PC-3 (cell line): Measurements from ENCODE around the gene MICALL1. TPM values are rescaled to one million over a fixed set of nuclear protein-coding genes. Genes with fewer than 3 reads are reported as not detected.

Experiments
- ATAC-seq: fragments of 200-7000 bp; cut with Tn5 transposase; 2 replicates; pipeline ENCODE4 v1.9.1; 2020; ENCODE audit warnings: mild to moderate bottlenecking, moderate library complexity
- BruUV-seq: library from RNA; stranded (reverse); fragments of 400-500 nt; replicated peaks from 2 replicates; lab custom pipeline; 2021; lab: Mats Ljungman, UMichigan
- CTCF ChIA-PET: fragments of 300-600 bp; sonication (Branson Sonifier 250); formaldehyde crosslinking; loops from one replicate; lab custom pipeline; 2022; ENCODE audit warnings: antibody characterized with exemption; lab: Charles Lee
- POLR2A ChIA-PET: fragments of 300-600 bp; sonication (Branson Sonifier 250); formaldehyde crosslinking; loops from one replicate; lab custom pipeline; 2022; ENCODE audit warnings: antibody characterized with exemption; ENCODE audit not compliant: unreplicated experiment; lab: Charles Lee
- DNase-seq: peaks from one replicate; pipeline ENCODE4 v3.0.0-alpha.2; 2015
- H2AFZ ChIP-seq: fragments of 300-600 bp; sonication (generic); 2 replicates; pipeline ENCODE4 v1.6.0; 2016; ENCODE audit warnings: antibody characterized with exemption, low read length
- H3F3A ChIP-seq: fragments of 300-600 bp; sonication (generic); one replicate; pipeline ENCODE4 v1.6.0; 2017; ENCODE audit warnings: antibody characterized with exemption, low read length, control low read depth, mild to moderate bottlenecking; ENCODE audit not compliant: unreplicated experiment
- H3K27ac ChIP-seq: fragments of 300-600 bp; sonication (generic); 2 replicates; pipeline ENCODE4 v1.5.1; 2016; ENCODE audit warnings: mild to moderate bottlenecking, low read length
- H3K27me3 ChIP-seq: fragments of 300-600 bp; sonication (generic); 2 replicates; pipeline ENCODE4 v1.6.1; 2016; ENCODE audit warnings: low read length, mixed read lengths
- H3K36me3 ChIP-seq: fragments of 300-600 bp; sonication (generic); 2 replicates; pipeline ENCODE4 v1.6.1; 2016; ENCODE audit warnings: low read depth, mixed run types, low read length, mixed read lengths
- H3K4me1 ChIP-seq: fragments of 300-600 bp; sonication (generic); 2 replicates; pipeline ENCODE4 v1.5.1; 2016; ENCODE audit warnings: low read length; ENCODE audit not compliant: insufficient read depth
- H3K4me2 ChIP-seq: fragments of 300-600 bp; sonication (generic); 2 replicates; pipeline ENCODE4 v1.6.0; 2016; ENCODE audit warnings: low read length
- H3K4me3 ChIP-seq: fragments of 300-600 bp; sonication (generic); 2 replicates; pipeline ENCODE4 v1.5.1; 2016; ENCODE audit warnings: mild to moderate bottlenecking, low read length, mixed read lengths
- H3K79me2 ChIP-seq: fragments of 300-600 bp; sonication (generic); 2 replicates; pipeline ENCODE4 v1.6.1; 2017; ENCODE audit warnings: low read length, mixed read lengths
- H3K9ac ChIP-seq: fragments of 300-600 bp; sonication (generic); 2 replicates; pipeline ENCODE4 v1.6.0; 2016; ENCODE audit warnings: mild to moderate bottlenecking, low read length
- H3K9me2 ChIP-seq: fragments of 300-600 bp; sonication (generic); replicated peaks from 2 replicates; pipeline ENCODE4 v1.6.1; 2016; ENCODE audit warnings: mixed run types, low read length, mixed read lengths
- H3K9me3 ChIP-seq: fragments of 300-600 bp; sonication (generic); 2 replicates; pipeline ENCODE4 v1.6.1; 2016; ENCODE audit warnings: low read length, mixed read lengths
- H4K20me1 ChIP-seq: fragments of 300-600 bp; sonication (generic); 2 replicates; pipeline ENCODE4 v1.6.1; 2016; ENCODE audit warnings: low read length, mixed read lengths
- EZH2 ChIP-seq: fragments of 300-600 bp; sonication (generic); IDR thresholded peaks from one replicate; pipeline ENCODE4 v1.6.1; 2017; ENCODE audit warnings: antibody characterized with exemption, mild to moderate bottlenecking, low read length; ENCODE audit not compliant: unreplicated experiment
- EZH2phosphoT487 ChIP-seq: fragments of 300-600 bp; sonication (generic); IDR thresholded peaks from 2 replicates; pipeline ENCODE4 v1.6.1; 2018; ENCODE audit warnings: mild to moderate bottlenecking, antibody characterized with exemption, low read length, borderline replicate concordance
- intact Hi-C: fragments of 100-400 bp; cut with micrococcal nuclease; formaldehyde crosslinking; loops from 2 replicates; pipeline ENCODE4 v1.9.0; 2023
- total RNA-seq: library from RNA; depleted of rRNA; stranded (reverse); fragments of >200 nt; gene quantifications from 2 replicates; pipeline ENCODE4 v1.2.3, GENCODE V29; 2014
- TF ChIP-seq, protein P1 (sequence below): fragments of 300-600 bp; sonication (generic); conservative IDR thresholded peaks from 2 replicates; pipeline ENCODE4 v1.5.1; 2017; ENCODE audit warnings: antibody characterized with exemption, low read depth, mild to moderate bottlenecking, low read length

MICALL1 gene
- total RNA-seq, 1 experiment from 2014 or later = 20.1 TPM

DNA sequence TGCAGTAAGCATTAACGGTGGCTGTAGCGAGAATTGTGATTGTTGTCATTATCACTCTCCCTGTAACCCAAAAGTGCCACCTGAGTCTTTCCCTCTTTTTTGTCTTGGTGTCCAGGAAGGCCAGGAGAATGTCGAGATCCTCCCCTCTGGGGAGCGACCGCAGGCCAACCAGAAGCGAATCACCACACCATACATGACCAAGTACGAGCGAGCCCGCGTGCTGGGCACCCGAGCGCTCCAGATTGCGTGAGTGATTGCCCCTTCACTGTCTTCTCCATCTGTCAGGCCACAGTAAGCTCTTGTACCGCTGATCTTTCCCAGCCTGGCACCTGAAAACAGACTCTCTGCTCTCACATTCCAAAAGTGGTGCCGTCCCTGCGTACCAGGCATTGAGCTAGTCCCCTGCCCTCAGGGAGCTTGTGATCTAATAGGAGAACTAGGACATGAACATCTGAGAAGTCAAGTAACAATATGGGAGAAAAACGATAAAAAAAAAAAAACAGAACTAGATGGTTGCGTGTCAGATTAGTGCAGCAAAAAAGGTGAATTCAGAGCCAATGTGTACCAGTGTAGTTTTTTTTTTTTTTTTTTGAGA is 53.2 kb downstream of the MICALL1 start:
- no peak for TF ChIP-seq EZH2phosphoT487
- no peak for TF ChIP-seq EZH2
- TF ChIP-seq, protein P1, sequence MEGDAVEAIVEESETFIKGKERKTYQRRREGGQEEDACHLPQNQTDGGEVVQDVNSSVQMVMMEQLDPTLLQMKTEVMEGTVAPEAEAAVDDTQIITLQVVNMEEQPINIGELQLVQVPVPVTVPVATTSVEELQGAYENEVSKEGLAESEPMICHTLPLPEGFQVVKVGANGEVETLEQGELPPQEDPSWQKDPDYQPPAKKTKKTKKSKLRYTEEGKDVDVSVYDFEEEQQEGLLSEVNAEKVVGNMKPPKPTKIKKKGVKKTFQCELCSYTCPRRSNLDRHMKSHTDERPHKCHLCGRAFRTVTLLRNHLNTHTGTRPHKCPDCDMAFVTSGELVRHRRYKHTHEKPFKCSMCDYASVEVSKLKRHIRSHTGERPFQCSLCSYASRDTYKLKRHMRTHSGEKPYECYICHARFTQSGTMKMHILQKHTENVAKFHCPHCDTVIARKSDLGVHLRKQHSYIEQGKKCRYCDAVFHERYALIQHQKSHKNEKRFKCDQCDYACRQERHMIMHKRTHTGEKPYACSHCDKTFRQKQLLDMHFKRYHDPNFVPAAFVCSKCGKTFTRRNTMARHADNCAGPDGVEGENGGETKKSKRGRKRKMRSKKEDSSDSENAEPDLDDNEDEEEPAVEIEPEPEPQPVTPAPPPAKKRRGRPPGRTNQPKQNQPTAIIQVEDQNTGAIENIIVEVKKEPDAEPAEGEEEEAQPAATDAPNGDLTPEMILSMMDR = no peak
- H3K27me3 ChIP-seq = no peaks in the 10 kb centered on the region
- no peak for ATAC-seq
- no peaks in the 10 kb centered on the region for H3K9me2 ChIP-seq
- H3K4me1 ChIP-seq = peaks cover 5% of the 10 kb centered on the region
- no peak overlapping the region for H3K4me2 ChIP-seq
- no peaks in the 10 kb centered on the region for H3F3A ChIP-seq
- no TSS peak for BruUV-seq
- no peaks in the 10 kb centered on the region for H4K20me1 ChIP-seq
- H3K9me3 ChIP-seq = no peaks in the 10 kb centered on the region
- no peak overlapping the region for H3K4me3 ChIP-seq
- no peak for DNase-seq
- peaks cover 25% of the 10 kb centered on the region; the same call in 1 of the 2 replicates for H3K36me3 ChIP-seq
- H3K27ac ChIP-seq = no peak overlapping the region
- POLR2A ChIA-PET = interaction anchor here (0.6 kb wide), 1 partner anchor 140 kb away, joined by 6 read pairs; no protein-coding TSS in a partner anchor
- H2AFZ ChIP-seq = no peak overlapping the region
- no peak overlapping the region for H3K9ac ChIP-seq
- CTCF ChIA-PET = no interaction called here
- H3K79me2 ChIP-seq = peaks cover 11% of the 10 kb centered on the region
- intact Hi-C loops = no loop called here

DNA sequence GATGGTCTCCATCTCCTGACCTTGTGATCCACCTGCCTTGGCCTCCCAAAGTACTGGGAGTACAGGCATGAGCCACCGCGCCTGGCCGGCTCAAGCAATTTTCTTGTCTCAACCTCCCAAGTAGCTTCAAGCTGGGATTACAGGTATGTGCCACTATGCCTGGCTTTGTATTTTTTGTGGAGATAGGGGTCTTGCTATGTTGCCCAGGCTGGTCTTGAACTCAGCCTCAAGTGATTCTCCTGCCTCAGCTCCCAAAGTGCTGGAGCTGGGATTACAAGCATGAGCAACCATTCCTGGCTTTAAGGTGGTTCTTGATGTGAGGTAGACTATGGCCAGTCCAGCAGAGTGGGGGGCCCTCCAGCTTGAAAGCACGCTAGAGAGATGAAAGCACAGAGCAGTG is 55.0 kb downstream of the MICALL1 start:
- H3K36me3 ChIP-seq = peaks cover 33% of the 10 kb centered on the region; the same call in 1 of the 2 replicates
- TF ChIP-seq EZH2 (no peak), EZH2phosphoT487 (no peak)
- TF ChIP-seq, protein P1 = no peak
- H3K9me2 ChIP-seq = no peaks in the 10 kb centered on the region
- no peak overlapping the region for H3K4me2 ChIP-seq
- ChIA-PET POLR2A (no interaction called here), CTCF (no interaction called here)
- no peaks in the 10 kb centered on the region for H3K4me1 ChIP-seq
- H4K20me1 ChIP-seq = no peaks in the 10 kb centered on the region
- H2AFZ ChIP-seq = no peak overlapping the region
- no peak overlapping the region for H3K9ac ChIP-seq
- no peaks in the 10 kb centered on the region for H3K9me3 ChIP-seq
- H3K27ac ChIP-seq = no peak overlapping the region
- DNase-seq (no peak), ATAC-seq (no peak)
- no peaks in the 10 kb centered on the region for H3K27me3 ChIP-seq
- BruUV-seq = no TSS peak
- no peaks in the 10 kb centered on the region for H3K79me2 ChIP-seq
- no peaks in the 10 kb centered on the region for H3F3A ChIP-seq
- intact Hi-C loops = no loop called here
- no peak overlapping the region for H3K4me3 ChIP-seq

DNA sequence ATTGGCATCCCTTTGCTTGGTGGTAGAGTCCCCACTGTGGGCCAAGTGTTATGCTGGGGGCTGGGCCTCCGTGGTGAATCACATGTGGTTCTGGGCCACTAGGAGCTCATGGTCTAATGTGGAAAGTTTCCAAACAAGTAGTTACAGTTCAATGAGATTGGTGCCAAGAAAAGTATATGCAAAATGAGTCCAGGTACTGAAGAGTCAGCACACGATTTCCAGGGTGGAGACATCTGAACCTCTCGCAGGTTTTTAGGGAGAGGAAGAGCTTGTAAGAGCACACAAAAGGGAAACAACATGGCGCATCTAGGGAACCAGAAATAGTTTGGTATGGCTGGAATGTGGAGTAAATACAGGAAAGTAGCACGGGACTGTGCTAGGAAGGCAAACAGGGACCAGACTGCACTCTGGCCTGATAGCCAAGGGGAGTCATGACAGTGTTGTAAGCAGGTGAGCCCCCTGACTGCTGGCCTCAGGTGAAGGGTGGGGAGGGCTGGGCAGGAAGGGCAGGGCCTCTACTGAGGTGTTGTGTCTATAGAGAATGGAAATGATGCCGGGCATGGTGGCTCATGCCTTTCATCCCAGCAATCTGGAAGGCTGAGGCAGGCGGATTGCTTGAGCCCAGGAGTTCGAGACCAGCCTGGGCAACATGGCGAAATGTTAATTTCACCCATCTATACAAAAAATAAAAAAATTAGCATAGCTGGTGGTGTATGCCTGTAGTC is 60.0 kb downstream of the MICALL1 start:
- TF ChIP-seq, protein P1 = no peak
- TF ChIP-seq EZH2 (no peak), EZH2phosphoT487 (no peak)
- Histone ChIP-seq H2AFZ (no peak overlapping the region), H4K20me1 (no peaks in the 10 kb centered on the region), H3K9me2 (no peaks in the 10 kb centered on the region), H3K27ac (no peak overlapping the region), H3K36me3 (peaks cover 21% of the 10 kb centered on the region), H3K4me3 (no peak overlapping the region), H3F3A (no peaks in the 10 kb centered on the region), H3K9ac (no peak overlapping the region), H3K4me2 (no peak overlapping the region), H3K4me1 (no peaks in the 10 kb centered on the region), H3K9me3 (no peaks in the 10 kb centered on the region), H3K79me2 (no peaks in the 10 kb centered on the region), H3K27me3 (no peaks in the 10 kb centered on the region)
- intact Hi-C loops = no loop called here
- ChIA-PET POLR2A (no interaction called here), CTCF (no interaction called here)
- no peak for DNase-seq
- no TSS peak for BruUV-seq
- ATAC-seq = no peak
